Mesothelial cell of epicardium (in vitro differentiated cells): ENCODE data around the gene EYS. TPM values are rescaled to one million over a fixed set of nuclear protein-coding genes. Genes with fewer than 3 reads are reported as not detected.

Source experiments
- DNase-seq, 2 experiments: peaks; one replicate each; pipeline ENCODE4 v3.0.0; 2021; ENCODE audit warnings: low spot score in 2 of 2; ENCODE audit not compliant: unreplicated experiment in 2 of 2
- H3K27ac Mint-ChIP-seq: 2 replicates; pipeline ENCODE4 v1.8.0; 2021; ENCODE audit warnings: mixed read lengths
- H3K27me3 Mint-ChIP-seq: 2 replicates; pipeline ENCODE4 v1.8.0; 2021; ENCODE audit warnings: low read depth, mixed read lengths
- H3K36me3 Mint-ChIP-seq: 2 replicates; pipeline ENCODE4 v1.8.0; 2021; ENCODE audit warnings: mixed read lengths
- H3K4me1 Mint-ChIP-seq: 2 replicates; pipeline ENCODE4 v1.8.0; 2021; ENCODE audit warnings: mixed read lengths
- H3K4me3 Mint-ChIP-seq: 2 replicates; pipeline ENCODE4 v1.8.0; 2021; ENCODE audit warnings: mild to moderate bottlenecking, moderate library complexity, mixed read lengths
- H3K9me3 Mint-ChIP-seq: 2 replicates; pipeline ENCODE4 v1.8.0; 2021; ENCODE audit warnings: mixed read lengths
- total RNA-seq: library from RNA; stranded (reverse); gene quantifications from 3 replicates; pipeline ENCODE4 v1.2.1, GENCODE V29; 2021
- TF ChIP-seq, protein P1 (sequence below): fragments of 200-600 bp; sonication (generic); IDR thresholded peaks from one replicate; pipeline ENCODE4 v1.5.0; 2021; ENCODE audit warnings: antibody characterized with exemption; ENCODE audit not compliant: unreplicated experiment

EYS gene
- total RNA-seq, 1 donor from 2014 or later = 0.69 TPM

DNA sequence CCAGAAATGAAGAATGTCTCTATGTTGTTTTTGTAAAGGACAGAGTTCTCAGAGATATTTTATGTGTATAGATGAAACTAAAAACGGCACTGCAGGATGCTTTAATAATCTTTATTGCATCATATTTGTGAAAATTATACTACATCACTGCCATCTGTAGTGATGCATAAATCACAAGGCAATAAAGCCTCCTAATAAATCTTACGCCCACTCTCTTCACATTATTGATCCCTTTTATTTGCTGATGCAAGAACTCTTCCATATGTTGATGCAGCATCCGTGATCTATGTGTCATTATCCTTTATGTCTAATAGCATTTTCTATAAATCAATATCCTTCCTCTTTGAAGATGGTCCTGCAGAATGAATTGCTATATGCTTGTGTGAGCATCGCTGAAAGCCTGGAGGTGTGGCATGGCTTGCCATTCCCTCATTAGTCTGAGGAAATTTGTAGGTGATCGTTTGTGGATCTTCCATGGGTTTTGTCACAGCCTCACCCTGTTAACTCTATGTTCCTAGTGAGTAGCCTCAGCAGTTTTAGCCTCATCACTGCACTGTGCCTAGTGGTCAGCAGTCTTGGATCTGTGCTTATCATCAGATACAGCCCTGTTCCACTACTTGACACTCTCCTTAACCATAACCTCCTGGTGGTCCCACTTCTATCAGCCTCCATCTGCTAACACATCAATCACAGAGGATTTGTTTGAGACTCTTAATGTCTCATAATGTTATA, 983.5 kb downstream of the EYS start:
- Mint-ChIP-seq H3K4me1 (no peaks in the 10 kb centered on the region), H3K27me3 (peaks cover 2% of the 10 kb centered on the region), H3K36me3 (no peaks in the 10 kb centered on the region), H3K27ac (no peak overlapping the region), H3K4me3 (no peak overlapping the region), H3K9me3 (no peaks in the 10 kb centered on the region)
- TF ChIP-seq, protein P1, sequence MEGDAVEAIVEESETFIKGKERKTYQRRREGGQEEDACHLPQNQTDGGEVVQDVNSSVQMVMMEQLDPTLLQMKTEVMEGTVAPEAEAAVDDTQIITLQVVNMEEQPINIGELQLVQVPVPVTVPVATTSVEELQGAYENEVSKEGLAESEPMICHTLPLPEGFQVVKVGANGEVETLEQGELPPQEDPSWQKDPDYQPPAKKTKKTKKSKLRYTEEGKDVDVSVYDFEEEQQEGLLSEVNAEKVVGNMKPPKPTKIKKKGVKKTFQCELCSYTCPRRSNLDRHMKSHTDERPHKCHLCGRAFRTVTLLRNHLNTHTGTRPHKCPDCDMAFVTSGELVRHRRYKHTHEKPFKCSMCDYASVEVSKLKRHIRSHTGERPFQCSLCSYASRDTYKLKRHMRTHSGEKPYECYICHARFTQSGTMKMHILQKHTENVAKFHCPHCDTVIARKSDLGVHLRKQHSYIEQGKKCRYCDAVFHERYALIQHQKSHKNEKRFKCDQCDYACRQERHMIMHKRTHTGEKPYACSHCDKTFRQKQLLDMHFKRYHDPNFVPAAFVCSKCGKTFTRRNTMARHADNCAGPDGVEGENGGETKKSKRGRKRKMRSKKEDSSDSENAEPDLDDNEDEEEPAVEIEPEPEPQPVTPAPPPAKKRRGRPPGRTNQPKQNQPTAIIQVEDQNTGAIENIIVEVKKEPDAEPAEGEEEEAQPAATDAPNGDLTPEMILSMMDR = no peak
- no peak for DNase-seq

DNA sequence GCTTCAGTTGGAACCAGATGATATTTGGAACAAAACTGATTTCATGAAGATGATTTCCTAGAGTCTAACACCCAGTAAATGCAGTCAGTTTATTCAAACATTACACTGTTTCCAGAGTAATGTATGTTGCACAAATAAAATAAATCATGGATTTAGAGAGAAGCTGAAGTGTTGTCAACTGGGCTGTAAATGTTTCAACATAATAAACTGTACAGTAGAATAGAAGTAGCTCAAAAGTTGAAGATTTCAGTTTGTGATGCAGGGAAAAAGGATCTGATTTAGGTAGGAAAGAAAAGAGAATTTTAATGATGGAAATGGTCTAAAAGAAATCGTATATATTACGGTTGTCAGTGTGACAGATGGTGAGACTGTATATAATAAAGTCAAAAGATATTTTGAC, 985.2 kb downstream of the EYS start:
- Mint-ChIP-seq H3K4me1 (no peaks in the 10 kb centered on the region), H3K9me3 (no peaks in the 10 kb centered on the region), H3K27ac (no peak overlapping the region), H3K27me3 (peaks cover 2% of the 10 kb centered on the region), H3K36me3 (no peaks in the 10 kb centered on the region), H3K4me3 (no peak overlapping the region)
- DNase-seq = no peak
- TF ChIP-seq, protein P1 = no peak

DNA sequence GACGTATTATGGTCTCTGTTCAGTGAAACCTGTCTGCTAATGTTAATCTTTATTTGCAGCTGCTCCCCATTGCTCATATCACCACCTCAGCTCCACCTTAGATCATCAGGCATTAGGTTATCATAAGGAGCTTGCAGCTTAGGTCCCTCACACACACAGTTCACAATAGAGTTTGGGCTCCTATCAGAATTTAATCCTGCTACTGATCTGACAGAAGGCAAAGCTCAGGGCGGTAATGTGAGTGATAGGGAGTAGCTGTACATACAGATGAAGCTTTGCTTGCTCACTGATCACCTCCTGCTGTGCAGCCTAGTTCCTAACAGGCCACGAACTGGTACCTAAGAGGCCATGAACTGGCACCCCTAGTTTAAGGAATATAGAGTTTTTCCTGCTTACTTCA, 989.7 kb downstream of the EYS start:
- Mint-ChIP-seq H3K4me3 (no peak overlapping the region), H3K36me3 (no peaks in the 10 kb centered on the region), H3K27ac (no peak overlapping the region), H3K9me3 (no peaks in the 10 kb centered on the region), H3K27me3 (no peaks in the 10 kb centered on the region), H3K4me1 (peaks cover 10% of the 10 kb centered on the region)
- no peak for DNase-seq
- TF ChIP-seq, protein P1 = no peak

DNA sequence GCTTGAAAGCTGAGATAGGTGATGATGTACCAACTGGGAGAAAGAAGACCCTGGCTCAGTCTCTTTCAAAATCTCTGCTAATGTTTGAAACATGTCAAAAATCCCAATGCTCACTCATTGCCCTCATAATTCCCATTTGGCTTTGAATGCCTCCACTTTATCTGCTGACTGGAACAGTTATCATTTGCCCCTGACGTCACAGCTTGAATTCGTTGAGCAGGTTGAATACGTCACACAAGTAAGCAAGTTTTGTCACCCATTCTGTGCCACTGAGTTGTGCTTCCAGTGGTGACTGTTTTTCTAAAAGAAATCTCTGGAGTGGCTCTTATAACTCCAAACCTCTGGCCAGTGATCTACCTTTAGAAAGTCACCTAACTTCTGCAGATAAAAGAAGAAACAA, 991.4 kb downstream of the EYS start:
- DNase-seq = no peak
- no peaks in the 10 kb centered on the region for H3K27me3 Mint-ChIP-seq
- H3K4me1 Mint-ChIP-seq = peaks cover 13% of the 10 kb centered on the region
- H3K36me3 Mint-ChIP-seq = no peaks in the 10 kb centered on the region
- no peaks in the 10 kb centered on the region for H3K9me3 Mint-ChIP-seq
- no peak overlapping the region for H3K27ac Mint-ChIP-seq
- H3K4me3 Mint-ChIP-seq = no peak overlapping the region
- TF ChIP-seq, protein P1 = no peak

DNA sequence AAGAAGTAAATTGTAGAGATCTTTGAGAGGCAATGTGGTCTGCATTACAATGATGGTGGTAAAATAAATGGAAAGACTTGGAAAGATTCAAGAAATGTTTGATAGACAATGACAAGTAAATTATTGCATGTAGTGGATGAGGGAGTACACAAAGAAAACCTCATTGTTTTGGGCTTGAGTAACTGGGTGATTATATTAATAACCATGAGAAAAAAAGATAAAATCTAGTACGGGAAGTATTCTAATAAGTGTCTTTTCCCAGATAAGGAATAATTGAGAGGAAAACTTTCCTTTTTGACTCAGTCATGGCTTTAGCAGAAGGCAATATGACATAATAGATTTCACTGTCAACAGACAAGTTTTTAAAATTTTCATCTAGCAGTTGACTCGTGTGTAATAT, 993.0 kb downstream of the EYS start:
- H3K27ac Mint-ChIP-seq = no peak overlapping the region
- no peak overlapping the region for H3K4me3 Mint-ChIP-seq
- no peaks in the 10 kb centered on the region for H3K27me3 Mint-ChIP-seq
- H3K9me3 Mint-ChIP-seq = no peaks in the 10 kb centered on the region
- TF ChIP-seq, protein P1 = no peak
- peaks cover 13% of the 10 kb centered on the region for H3K4me1 Mint-ChIP-seq
- no peak for DNase-seq
- no peaks in the 10 kb centered on the region for H3K36me3 Mint-ChIP-seq
